B cell (primary cell): ENCODE data around the gene TRERF1.

Source experiments
- EZH2 ChIP-seq: IDR thresholded peaks from 2 replicates; pipeline ENCODE4 v1.6.1; 2012; ENCODE audit warnings: borderline replicate concordance, low read depth, mild to moderate bottlenecking, moderate library complexity, low read length; ENCODE audit not compliant: insufficient read depth, poor library complexity, severe bottlenecking
- TF ChIP-seq, protein P1 (sequence below): fragments of 200-600 bp; IDR thresholded peaks from one replicate; pipeline ENCODE4 v1.8.0; 2022; ENCODE audit warnings: antibody characterized with exemption, mild to moderate bottlenecking

DNA sequence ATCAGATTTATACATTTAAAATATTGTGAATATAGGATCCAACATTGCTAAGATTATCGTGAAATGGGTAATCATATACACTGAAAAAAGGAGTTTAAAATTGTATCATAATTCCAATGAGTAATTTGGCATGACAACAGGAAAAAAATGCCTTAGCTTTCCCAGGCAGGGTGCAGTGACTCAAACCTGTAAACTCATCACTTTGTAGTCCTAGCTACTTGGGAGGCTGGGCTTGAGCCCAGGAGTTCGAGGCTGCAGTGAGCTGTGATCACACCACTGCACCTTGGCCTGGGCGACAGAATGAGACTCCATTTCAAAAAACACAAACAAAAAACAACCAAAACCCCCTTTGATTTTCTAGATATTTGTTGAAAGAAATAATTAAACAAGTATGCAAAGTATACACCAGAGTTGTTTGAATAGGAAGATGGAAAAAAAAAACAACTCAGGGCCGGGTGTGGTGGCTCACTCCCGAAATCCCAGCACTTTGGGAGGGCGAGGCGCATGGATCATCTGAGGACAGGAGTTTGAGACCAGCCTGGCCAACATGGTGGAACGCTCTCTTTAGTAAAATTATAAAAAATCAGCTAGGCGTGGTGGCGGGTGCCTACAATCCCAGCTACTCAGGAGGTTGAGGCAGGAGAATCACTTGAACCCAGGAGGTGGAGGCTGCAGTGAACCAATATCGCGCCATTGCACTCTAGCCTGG is 98.7 kb downstream of the TRERF1 start:
- TF ChIP-seq, protein P1, sequence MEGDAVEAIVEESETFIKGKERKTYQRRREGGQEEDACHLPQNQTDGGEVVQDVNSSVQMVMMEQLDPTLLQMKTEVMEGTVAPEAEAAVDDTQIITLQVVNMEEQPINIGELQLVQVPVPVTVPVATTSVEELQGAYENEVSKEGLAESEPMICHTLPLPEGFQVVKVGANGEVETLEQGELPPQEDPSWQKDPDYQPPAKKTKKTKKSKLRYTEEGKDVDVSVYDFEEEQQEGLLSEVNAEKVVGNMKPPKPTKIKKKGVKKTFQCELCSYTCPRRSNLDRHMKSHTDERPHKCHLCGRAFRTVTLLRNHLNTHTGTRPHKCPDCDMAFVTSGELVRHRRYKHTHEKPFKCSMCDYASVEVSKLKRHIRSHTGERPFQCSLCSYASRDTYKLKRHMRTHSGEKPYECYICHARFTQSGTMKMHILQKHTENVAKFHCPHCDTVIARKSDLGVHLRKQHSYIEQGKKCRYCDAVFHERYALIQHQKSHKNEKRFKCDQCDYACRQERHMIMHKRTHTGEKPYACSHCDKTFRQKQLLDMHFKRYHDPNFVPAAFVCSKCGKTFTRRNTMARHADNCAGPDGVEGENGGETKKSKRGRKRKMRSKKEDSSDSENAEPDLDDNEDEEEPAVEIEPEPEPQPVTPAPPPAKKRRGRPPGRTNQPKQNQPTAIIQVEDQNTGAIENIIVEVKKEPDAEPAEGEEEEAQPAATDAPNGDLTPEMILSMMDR = no peak
- no peak for TF ChIP-seq EZH2
